Activated CD4-positive, alpha-beta T cell treated with anti-CD3 and anti-CD28 coated beads, Interleukin-10, Interleukin-2, amounts not matched to agents 100 ng/mL and 50 ng/mL, durations not matched to agents 16 hours and 8 hours (primary cell): Measurements from ENCODE around the gene ITPKB.
"Not testable (repeated sequence)": the region's sequence is repeated elsewhere in the genome, so short reads cannot be mapped to it uniquely, and the experiment has no call there.

Experiments used
- DNase-seq: peaks from one replicate; pipeline ENCODE4 v3.0.0-alpha.2; 2020

ITPKB gene

DNA sequence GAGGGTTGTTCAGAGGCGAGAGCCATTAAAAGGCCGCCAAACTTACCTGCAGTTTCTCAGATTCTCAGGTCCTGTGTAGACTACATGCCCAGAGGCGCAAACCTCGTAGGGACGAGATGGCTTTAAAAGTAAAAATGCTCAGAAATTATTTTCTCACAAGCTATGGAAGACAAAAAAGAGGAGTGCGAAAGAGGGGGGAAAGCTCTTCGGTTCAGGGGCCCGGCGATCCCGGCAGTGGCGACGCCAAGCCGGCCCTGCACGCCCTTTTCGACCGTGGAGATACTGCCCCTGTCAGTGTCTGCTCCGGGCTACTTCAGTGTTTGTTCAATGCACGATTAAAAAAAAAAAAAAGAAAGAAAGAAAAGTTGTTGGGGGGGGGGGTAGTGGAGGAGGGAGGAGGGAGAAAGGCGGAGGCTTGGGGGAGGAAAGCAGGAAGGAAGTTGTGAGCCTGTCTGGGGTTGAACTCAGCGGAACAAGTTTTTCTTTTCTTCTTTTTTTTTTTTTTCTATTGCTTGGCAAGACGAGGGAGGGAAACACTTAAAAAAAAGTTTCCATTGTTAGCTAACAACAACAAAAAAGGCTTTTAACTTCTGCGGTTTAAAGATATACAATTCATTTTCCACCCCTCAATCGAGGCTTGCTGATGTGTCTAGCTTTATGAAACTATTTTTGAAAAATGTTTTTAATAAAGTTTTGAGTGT is at the start of gene ITPKB:
Gene ITPKB (minus strand): TSS at position 288 of the 701 bp plus-strand sequence. CDS start 1,824 bp downstream, outside the sequence.
- DNase-seq: peak; percentile 81

DNA sequence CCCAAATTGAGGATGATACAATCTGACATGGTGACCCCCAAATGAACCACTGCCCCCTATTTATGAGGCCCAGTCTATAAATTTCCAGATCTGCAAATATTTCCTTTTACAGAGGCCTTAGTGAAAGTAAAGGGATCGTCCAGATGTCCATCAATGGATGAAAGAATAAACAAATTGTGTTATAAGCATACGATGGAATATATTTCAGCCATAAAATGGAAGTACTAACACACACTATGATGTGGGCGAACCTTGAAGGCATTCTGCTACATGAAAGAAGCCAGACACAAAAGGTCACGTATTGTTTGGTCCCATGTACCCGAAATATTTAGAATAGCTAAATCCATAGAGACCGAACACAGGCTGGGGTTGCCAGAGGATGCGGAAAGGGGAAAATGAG is 48.6 kb upstream of the ITPKB start:
- no peak for DNase-seq

DNA sequence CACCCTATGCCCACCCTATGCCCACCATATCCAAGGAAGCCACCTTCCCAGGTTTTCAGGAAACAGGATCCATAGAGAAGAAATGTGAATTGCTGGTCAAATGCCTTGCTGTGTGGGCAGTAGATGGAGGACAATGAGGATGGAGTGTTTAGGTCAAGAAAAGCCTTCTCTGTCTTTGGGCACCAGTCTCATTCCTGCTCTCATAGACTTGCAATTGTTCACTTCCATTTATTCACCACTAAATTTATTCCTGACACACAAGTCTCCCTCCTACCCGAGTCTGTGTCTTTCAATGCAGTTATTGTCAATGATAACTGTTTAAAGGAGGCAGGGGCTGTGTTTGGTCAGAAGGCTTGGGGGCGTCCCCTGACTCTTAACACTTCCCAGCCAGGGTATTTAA is 48.0 kb upstream of the ITPKB start:
- no peak for DNase-seq

DNA sequence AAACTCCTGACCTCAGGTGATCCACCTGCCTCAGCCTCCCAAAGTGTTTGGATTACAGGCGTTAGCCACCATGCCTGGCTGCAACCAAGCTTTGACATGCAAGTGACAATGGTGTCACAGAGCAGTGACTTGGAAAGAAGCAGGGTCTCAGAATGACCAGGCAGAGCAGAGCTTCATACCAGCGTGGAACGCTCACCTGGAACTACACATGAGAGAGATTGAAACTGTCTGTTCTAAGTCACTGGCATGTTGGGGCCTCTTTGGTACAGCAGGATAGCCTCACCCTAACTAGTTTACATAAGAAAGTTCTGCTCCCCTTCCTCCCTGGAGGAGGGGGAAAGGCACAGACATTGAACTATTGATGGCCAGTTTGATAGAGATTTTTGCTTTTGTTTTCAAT is 47.5 kb upstream of the ITPKB start:
- DNase-seq: peak; percentile 23

DNA sequence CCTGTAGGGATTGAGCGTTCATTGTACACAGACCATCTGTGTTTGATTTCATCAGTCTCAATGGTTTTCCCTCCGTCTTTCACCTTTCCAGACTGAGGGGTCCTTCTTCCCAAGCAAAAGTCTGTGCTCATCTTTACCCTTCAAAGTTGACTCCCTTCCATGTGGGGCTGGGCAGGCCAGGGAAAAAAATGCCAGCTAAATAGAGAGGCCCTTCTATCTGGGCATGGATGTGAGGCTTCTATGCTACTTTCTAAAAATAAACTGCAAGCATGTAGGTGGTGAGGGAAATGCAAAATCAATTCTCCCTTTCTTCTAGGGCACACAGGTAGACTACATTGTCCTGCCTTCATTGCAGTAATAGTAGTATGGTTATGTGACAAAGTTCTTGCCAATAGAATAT is 46.7 kb upstream of the ITPKB start:
- no peak for DNase-seq

DNA sequence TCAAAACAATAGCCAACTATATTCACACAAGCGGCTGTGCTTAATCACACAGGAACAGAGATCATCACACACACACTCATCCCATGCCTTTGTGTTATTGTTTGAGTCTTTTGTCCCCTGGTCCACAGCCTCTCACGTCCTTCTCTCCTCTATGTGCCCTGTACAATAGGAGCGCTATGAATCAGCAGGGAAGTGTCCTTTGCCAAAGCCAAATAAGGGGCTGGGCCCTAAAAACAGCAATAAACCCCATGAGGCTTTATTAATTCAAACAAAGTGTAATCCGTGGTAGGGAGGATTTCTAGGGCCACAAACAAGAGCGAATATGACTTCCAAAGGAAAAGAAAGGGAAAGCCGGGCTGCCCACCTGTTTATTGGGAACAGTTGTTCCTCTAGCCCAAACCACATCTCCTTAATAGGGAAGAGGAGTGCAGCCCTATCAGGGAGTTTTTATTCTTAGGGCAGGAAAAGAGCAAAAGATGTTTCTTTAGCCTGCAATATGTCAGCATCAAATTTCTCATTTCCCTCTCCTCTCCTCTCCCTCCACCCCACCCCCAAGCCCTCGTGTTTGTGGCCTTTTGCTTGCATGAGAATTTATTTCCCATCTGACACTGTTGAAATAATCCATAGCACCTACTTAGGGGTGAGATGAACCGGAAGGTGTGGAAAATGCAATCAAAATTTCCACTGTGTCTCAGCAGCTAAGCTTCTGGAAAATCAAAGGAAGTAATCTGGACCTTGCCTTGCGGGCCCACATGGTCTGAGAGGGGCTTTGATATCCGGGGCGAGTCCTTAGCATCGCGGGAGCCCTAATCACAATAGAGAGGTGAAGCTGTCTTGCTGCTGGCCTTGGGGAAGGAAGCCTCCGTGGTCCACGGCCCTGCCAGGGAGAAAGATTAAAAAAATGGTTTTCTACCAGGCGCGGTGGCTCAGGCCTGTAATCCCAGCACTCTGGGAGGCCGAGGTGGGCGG is 45.3 kb upstream of the ITPKB start:
- DNase-seq: no peak

DNA sequence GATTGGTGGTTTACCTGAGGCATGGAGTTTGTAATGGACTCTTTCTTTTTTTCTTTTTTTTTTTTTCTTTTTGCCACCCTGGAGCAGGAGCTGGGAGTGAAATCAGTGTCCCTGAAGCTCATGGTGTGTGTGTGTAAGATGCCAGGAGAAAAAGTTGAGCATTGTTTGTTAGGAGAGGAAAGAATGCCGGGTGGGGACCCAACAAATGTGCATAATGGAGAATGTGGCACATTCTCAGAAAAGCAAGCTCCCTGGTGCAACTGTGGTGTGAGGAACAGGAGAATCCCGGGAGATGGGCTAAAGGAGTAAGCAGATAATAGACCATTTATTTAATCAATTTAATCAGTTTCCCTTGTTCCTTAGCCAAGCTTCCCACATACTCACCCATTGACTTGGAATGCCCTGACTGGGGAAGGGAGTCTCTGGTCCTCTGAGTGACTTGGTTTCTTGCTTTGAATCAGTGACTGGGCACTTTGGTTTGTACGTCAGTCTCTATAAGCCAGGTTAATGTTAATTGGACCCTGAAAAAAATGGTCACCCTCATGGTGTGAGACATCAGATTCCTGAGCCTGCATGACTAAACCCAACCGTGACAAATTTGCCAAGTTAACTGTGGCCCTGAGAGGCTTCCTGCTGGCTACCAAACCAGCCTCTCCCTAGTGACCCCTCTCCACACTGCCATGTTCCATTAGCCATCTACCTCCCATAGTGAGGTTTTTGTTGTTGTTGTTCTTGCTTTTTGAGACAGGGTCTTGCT is 43.9 kb upstream of the ITPKB start:
- DNase-seq: no peak

DNA sequence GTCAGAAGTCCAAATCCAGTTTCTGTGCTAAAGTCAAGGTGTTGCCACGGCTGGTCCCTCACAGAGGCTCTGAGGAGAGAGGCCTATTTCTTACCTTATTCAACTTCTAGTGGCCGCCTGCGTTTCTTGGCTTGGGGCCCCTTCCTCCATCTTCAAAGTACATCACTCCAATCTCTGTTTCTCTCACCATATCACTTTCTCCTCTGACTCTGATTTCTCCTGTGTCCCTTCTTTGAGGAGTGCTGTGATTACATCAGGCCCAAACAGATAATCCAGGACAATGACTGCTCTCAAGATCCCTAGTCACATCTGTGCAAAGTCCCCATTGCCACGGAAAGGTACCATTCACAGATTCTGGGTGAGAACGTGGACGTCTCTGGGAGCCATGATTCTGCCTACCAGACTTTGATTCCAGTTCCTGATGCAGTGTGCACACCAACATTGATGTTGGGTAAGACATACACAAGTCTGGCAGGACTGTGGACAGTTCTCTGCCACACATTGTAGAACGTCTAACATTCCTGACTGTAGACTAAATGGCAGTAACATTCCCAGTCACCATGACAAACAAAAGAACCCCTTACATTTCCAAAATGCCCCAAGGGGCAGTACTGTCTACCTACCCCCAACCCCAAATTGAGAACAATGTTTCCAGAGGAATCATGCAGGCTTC is 43.0 kb upstream of the ITPKB start:
- no peak for DNase-seq

DNA sequence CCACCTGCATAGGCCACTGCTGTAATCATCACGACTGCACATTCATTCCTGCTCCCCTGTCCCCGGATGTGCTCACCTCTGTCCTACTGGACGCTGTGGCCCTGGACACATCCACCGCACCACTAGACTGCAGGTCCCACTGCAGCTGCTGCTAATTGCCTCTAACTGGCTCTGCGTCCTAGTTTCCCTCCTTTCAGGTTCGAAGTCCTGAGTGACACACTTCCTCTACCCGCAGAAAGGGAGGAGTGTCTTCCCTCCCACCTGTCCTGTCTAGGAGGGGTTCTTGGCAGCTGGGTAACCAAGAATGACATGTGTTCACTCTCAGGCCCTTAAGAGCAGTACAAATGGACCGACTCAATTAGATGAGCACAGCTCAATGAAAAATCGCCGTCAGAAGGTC is 40.5 kb upstream of the ITPKB start:
- DNase-seq: no peak

DNA sequence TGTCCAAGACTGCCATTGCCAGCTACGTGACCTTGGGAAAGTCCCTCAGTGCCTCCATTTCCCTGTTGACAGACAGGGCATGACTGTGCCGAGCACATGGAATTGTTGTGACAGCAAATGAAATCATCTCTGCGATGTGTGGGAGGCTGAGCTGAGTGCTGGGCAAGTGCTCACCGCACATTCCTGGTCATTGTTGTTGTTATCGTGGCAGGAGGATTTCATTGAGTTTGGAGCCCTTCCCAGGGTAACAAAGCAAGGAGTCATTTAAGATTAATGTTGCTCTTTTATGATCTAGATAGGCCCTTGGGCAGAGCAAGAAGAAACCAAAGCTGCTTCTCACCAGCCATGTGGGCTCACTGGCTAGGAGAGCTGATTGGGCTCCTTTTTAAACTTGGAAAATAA is 39.6 kb upstream of the ITPKB start:
- DNase-seq: no peak

DNA sequence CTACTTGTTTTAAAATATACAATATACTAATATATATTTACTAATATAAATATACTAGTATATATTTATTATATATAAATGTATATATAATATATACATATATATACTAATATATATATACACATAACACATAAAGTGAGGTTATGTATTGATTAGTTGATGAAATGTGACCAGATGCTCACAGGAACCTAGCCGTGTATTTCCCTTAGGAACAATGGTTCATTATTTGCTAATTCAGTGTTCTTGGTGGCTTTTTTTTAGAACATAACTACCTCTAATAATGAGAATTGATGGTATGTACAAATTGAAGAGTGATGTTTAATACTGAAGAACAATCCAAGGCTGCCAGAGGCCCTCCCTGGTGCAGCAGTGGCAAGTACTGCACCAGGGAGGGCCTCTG is 37.9 kb upstream of the ITPKB start:
- DNase-seq: no peak

DNA sequence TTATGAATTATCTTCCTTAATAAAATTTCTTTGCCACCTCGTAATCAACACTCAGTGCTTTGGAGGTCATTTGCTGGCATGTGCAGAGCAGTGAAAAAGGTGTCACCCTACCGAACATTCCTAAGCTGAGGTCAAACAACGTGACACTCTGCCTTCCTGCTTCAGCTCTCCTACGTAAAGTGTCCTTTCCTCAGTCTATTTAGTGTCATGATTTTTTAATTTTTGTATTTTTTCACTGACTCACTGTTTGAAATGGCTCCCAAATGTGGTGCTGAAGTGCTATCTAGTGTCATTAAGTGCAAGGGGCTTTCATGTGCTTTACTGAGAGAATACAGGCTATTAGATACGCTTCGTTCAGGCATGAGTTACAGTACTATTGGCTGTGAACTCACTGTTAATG is 37.0 kb upstream of the ITPKB start:
- no peak for DNase-seq

DNA sequence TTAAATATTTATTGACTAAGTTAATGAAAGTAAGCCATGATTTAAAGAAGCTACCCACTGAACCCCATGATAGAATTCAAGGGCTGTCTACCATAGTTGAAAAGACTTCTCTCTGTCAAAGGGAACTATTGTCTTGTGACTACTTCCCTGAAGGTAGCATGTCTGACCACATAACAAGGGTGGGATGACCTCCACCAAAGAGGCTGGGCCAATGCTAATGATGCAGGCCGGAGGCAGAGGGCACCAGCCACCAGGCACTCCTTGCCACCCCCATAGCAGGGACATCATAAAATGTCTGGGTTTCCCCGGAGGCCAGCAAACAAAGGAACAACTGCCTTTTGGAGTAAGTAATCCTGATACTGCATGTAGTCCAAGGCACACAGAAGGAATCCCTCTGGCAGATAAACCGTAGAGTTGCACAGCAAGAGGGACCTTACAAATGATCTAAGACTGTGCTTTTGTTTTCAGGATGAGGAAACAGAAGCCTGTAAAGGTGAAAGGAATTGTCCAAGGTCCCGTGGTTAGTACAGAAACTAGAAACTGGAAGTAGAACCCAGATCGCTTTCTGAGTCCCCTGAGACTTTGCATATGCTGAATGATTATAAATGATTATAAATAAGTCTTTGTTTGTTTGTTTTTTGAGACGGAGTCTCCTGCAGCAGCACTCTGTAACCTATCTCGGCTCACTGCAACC is 33.5 kb upstream of the ITPKB start:
- DNase-seq: no peak

DNA sequence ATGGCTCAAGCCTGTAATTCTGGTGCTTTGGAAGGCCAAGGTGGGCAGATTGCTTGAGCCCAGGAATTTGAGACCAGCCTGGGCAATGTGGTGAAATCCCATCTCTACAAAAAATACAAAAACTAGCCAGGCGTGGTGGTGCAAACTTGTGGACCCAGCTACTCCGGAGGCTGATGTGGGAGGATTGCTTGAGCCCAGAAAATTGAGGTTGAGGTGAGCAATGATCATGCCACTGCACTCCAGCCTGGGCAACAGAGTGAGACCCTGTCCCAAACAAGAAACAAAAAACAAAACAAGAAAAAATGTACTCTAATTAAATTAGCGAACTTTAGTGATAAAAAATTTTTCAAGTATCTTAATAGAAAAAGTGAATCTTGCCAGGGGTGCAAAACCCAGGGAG is 28.1 kb upstream of the ITPKB start:
- not testable (repeated sequence) for DNase-seq

DNA sequence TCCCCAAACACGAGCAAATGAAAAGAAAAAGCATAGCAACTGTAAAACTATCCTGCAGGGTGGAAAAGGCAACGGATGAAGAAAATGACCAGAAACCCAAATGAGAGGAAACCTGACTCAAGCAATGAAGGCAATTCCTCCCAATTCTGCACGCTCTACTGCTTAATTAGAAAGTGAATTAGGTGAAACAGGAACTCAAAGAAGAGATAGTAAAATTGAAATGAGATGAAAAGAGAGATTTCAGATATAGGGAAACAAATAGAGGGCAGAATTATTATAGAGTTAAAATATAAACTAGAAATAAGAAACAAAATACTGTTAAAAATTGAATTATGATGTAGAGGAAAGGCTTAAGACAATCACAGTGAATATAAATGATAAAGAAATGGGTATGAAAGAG is 27.5 kb upstream of the ITPKB start:
- DNase-seq: no peak

DNA sequence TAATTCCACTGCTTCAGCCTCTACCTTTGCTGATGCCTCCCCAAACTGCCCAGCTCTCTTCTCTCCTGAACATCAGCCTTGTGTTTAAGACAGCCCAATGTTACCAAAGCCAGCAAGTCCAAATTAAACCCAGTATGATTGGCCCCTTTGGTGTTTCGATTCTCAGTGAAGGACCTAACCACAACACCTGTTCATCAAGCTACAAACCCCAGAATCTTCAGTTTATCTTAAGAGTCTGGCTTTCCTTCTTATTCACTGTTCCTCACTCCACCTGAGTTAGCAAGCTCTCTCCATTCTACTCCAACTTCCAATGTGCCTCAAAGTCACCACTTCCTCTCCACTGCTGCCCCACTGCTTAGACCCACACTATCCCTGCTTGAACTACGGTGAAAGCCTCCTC is 25.5 kb upstream of the ITPKB start:
- DNase-seq: peak; percentile 13

DNA sequence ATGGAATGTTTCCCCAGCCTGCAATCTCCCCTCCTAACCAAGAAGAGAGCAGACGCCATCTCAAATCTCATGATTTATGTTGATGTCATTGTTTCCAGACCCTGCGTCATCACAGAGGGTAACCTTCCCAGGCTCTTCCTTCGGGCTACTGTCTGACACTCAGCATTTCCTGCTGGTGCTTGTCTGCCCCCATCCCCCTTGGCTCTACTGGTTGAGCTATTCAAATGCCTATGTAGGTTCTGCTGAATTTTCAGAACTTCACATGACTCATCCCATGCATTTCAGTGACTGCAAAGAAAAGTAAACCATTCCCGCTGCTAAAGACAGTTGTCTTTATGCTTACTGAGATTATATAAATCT is 24.8 kb upstream of the ITPKB start:
- DNase-seq: peak; percentile 47

DNA sequence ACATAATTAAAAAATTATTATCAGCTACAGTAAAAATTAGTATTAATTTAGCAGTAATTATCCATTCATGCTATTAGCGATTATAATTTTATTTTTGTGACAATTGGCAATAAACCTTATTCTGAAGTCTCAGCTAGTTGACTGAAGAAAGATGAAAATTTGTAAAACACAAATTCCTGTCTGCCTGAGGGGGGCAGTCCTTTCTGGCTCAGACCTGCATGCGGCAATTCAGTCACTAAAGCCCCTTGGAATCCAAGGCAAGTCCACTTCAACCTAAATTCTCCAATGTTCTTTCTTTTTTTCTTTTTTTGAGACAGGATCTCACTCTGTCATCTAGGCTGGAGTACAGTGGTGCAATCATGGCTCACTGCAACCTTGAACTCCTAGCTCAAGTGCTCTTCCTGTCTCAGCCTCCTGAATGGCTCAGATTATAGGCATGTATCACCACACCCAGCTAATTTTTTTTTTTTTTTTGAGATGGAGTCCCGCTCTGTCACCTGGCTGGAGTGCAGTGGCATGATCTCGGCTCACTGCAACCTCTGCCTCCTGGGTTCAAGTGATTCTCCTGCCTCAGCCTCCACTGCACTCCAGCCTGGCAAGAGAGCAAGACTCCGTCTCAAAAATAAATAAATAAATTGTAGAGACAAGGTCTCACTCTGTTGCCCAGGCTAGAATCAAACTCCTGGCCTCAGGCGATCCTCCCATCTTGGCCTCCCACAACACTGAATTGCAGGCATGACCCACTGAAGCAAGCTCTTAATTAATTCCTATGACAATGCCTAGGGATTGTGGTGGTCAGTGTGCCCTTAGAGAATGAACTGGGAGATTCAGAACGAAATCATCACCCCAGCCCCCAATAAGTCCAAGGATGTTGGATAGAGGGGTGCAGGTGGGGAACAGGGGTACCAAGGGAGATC is 24.2 kb upstream of the ITPKB start:
- no peak for DNase-seq

DNA sequence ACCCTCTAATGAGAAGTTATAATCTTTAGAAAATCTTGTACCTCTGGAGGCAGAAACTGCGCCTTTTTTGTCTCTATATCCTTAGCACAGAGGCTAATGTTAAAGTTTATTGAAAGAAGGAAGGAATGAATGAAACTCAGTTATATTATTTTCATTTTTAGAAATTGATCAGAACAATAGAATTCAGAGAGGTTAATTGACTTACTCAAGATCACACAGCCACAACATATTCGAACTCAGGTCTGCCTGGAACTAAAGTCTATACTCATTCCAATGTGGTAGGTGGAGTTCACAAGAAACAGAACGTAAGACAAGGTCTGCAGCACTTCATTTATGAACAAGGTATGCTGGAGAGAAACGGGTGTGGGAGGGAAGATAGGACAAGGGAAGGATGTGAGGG is 23.0 kb upstream of the ITPKB start:
- DNase-seq: no peak

DNA sequence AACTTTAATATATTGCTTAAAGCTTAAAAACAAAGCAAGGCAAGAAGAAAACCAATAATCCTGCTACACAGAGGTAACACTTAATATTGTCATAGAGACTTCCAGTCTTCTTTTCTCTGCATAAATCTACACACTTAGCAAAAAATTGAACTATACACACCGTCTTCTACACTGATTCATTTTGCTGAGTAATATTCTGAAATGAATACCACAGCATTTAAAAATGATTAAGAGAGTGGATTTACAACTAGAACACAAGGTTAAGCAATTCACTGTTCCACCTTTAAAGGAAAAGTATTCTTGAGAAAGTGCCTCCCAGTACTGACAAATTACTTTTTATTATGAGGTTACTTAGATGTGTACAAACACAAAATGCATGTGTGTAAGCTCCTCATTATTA is 22.2 kb upstream of the ITPKB start:
- DNase-seq: peak; percentile 26
